Adrenal gland (tissue), 12 donors: Measurements from ENCODE around the gene CAMSAP2. TPM values are rescaled to one million over a fixed set of nuclear protein-coding genes. Genes with fewer than 3 reads are reported as not detected.

Experiments
- DNase-seq, 7 donors: peaks; one replicate each; pipeline ENCODE4 v3.0.0-alpha.2; 2019 to 2020
- H3K27ac ChIP-seq, 5 donors: fragments of 200-600 bp; sonication (generic) in 4 of 5; 1 replicate in 3 of 5; 2 replicates in 2 of 5; pipeline versions ENCODE4 v1.5.1 to v1.8.0; 2016 to 2020; ENCODE audit warnings: mild to moderate bottlenecking in 1 of 5
- H3K27me3 ChIP-seq: fragments of 200-600 bp; 2 replicates; pipeline ENCODE4 v1.8.0; 2021
- H3K36me3 ChIP-seq, 2 donors: fragments of 200-600 bp; replicated peaks in 1 of 2; 1 replicate in 1 of 2; 2 replicates in 1 of 2; pipeline versions ENCODE4 v1.5.1 to v1.8.0; 2018 to 2022
- H3K4me1 ChIP-seq, 2 donors: fragments of 200-600 bp; replicated peaks in 1 of 2; 1 replicate in 1 of 2; 2 replicates in 1 of 2; pipeline versions ENCODE4 v1.5.1 to v1.8.0; 2018 to 2021
- H3K4me3 ChIP-seq, 4 donors: fragments of 200-600 bp; sonication (generic) in 3 of 4; one replicate each; pipeline ENCODE4 v1.5.1; 2016 to 2018
- H3K9me3 ChIP-seq, 3 donors: fragments of 200-600 bp; sonication (generic) in 1 of 3; replicated peaks in 1 of 3; 1 replicate in 2 of 3; 2 replicates in 1 of 3; pipeline versions ENCODE4 v1.5.1 to v1.8.0; 2016 to 2021
- POLR2A ChIP-seq, 2 donors: fragments of 450-650 bp; IDR thresholded peaks; one replicate each; pipeline ENCODE4 v1.6.1; 2017; ENCODE audit warnings: antibody characterized with exemption in 2 of 2, mild to moderate bottlenecking in 2 of 2, moderate library complexity in 1 of 2
- WGBS, 4 donors: extraction: QIAGEN DNeasy Blood & Tissue Kit in 2 of 4; methylation state at CpG; one replicate each; pipeline versions ENCODE4 v1.1.5 to v1.1.7; 2013 to 2017; 5-methylcytosine and 5-hydroxymethylcytosine counted together
- intact Hi-C, 2 donors: fragments of 100-400 bp; cut with DNase I; formaldehyde crosslinking; loops; one replicate each; pipeline versions ENCODE4 v1.14.1 to v1.15.0; 2022 to 2023
- polyA plus RNA-seq, 3 donors: library from polyadenylated mRNA; stranded (reverse); fragments of 200-250 nt in 2 of 3; fragments of 350-450 nt in 1 of 3; fragmentation: Illumina TruSeq in 1 of 3; extraction: RNeasy Lipid Tissue Mini Kit (QIAGEN cat#74804) in 1 of 3; gene quantifications; one replicate each; pipeline ENCODE4 v1.2.3, GENCODE V29; 2013 to 2014
- total RNA-seq, 9 donors: library from RNA; depleted of rRNA in 4 of 9; stranded (reverse); fragments of >200 nt in 4 of 9; fragments of 120-200 nt in 1 of 9; fragmentation: NEBNext Ultra II Directional in 1 of 9; extraction: Animal tissue kit (Norgen Biotek cat#: 25700) in 1 of 9; gene quantifications; one replicate each; pipeline versions ENCODE4 v1.1.0 to v1.2.4, GENCODE V29; 2013 to 2023
- TF ChIP-seq, protein P1 (sequence below), 6 experiments: fragments of 450-650 bp in 4 of 6; fragments of 200-600 bp in 2 of 6; sonication (generic) in 1 of 6; IDR thresholded peaks; 1 replicate in 5 of 6; 2 replicates in 1 of 6; pipeline versions ENCODE4 v1.5.1 to v1.8.0; 2016 to 2021; ENCODE audit warnings: antibody characterized with exemption in 6 of 6, mild to moderate bottlenecking in 2 of 6, moderate library complexity in 1 of 6
- donor health status: healthy with polysubstance abuse.
- donor health status: Bipolar disorder and iron deficiency.
- donor health status: DM: yes; HTN: yes; CAD: no.
- donor health status: DM: no; HTN: no; CAD: no.
- donor health status: DM: no; HTN: no; CAD: no.
- donor health status: DM: yes; HTN: yes; CAD: no.

Gene CAMSAP2
- total and polyA plus RNA-seq, 12 donors, result 22.3 to 62.6 (median 33.0) TPM

DNA sequence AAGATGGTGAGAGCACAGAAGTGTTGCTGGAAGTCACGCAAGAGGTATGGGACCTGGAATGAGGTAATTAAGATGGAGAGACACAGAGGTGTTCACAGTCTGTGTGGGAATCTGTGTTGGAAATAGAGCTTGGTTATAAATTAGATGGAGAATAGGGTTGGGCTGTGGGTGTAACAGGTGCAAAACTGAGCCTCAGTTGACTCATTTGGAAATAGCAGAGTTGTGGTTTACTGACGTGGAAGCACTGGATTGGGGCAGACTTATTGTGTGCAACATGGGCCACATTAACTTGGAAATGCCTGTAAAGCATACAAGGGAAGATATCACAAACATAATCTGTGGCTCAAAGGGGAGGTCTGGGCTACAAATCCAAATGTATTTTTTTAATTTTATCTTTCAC is 13.0 kb downstream of the CAMSAP2 start:
- Histone ChIP-seq H3K27me3 (no peaks in the 10 kb centered on the region), H3K4me1 (peaks cover 0 to 12% of the 10 kb centered on the region in 2 donors), H3K9me3 (no peaks in the 10 kb centered on the region), H3K36me3 (no peaks in the 10 kb centered on the region), H3K4me3 (no peak overlapping the region), H3K27ac (no peak overlapping the region)
- intact Hi-C loops, result no loop called here
- no peak for DNase-seq
- WGBS, 4 donors, result 88 to 92% (median 90%) methylated on average over 2 of the region's 2 CpGs
- TF ChIP-seq, protein P1, sequence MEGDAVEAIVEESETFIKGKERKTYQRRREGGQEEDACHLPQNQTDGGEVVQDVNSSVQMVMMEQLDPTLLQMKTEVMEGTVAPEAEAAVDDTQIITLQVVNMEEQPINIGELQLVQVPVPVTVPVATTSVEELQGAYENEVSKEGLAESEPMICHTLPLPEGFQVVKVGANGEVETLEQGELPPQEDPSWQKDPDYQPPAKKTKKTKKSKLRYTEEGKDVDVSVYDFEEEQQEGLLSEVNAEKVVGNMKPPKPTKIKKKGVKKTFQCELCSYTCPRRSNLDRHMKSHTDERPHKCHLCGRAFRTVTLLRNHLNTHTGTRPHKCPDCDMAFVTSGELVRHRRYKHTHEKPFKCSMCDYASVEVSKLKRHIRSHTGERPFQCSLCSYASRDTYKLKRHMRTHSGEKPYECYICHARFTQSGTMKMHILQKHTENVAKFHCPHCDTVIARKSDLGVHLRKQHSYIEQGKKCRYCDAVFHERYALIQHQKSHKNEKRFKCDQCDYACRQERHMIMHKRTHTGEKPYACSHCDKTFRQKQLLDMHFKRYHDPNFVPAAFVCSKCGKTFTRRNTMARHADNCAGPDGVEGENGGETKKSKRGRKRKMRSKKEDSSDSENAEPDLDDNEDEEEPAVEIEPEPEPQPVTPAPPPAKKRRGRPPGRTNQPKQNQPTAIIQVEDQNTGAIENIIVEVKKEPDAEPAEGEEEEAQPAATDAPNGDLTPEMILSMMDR (IDR thresholded peaks at IDR 0.05), result no peak
- TF ChIP-seq POLR2A (IDR thresholded peaks at IDR 0.05), result no peak

- Histone ChIP-seq H3K4me3 (no peak overlapping the region), H3K27ac (no peak overlapping the region), H3K4me1 (peaks cover 6 to 24% of the 10 kb centered on the region in 2 donors), H3K9me3 (no peaks in the 10 kb centered on the region), H3K27me3 (no peaks in the 10 kb centered on the region), H3K36me3 (no peaks in the 10 kb centered on the region)
- DNase-seq, result no peak
- intact Hi-C loops, result no loop called here
- 88 to 91% (median 90%) methylated on average over 5 of the region's 5 CpGs for WGBS, 4 donors
- no peak for TF ChIP-seq POLR2A (IDR thresholded peaks at IDR 0.05)
- TF ChIP-seq, protein P1 (IDR thresholded peaks at IDR 0.05), result no peak
Measured at GRCh38 chr1:200753650-200754198, 15.0 kb downstream of the CAMSAP2 start.

GRCh38 chr1:200755456-200755855 is 16.8 kb downstream of the CAMSAP2 start:
- H3K4me1 ChIP-seq, result peaks cover 6 to 24% of the 10 kb centered on the region in 2 donors
- H3K4me3 ChIP-seq, result no peak overlapping the region
- intact Hi-C loops, result no loop called here
- no peaks in the 10 kb centered on the region for H3K9me3 ChIP-seq
- no peaks in the 10 kb centered on the region for H3K27me3 ChIP-seq
- 93 to 98% (median 97%) methylated on average over 3 of the region's 3 CpGs for WGBS, 4 donors
- no peak overlapping the region for H3K27ac ChIP-seq
- no peak for DNase-seq
- no peak for TF ChIP-seq POLR2A (IDR thresholded peaks at IDR 0.05)
- TF ChIP-seq, protein P1 (IDR thresholded peaks at IDR 0.05), result no peak
- no peaks in the 10 kb centered on the region for H3K36me3 ChIP-seq

DNA sequence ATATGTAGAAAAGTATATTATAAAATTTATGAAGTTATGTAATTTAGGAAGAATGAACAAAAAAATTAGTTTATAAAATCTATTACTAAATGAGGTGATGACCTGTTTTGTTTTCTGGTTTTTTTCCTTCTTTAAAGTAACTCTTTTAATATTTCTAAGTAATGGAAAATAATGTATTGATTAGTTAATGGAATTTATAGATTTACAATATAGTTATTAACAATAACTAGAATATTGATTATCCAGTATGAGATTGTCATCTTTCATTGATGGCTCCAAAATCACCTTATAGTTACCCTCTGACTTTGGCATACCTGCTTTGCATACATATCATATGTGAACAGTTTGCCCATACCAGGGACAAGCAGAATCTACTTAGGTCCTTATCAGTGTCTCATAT is 23.4 kb downstream of the CAMSAP2 start:
- DNase-seq, result no peak
- Histone ChIP-seq H3K27me3 (no peaks in the 10 kb centered on the region), H3K27ac (no peak overlapping the region), H3K36me3 (peaks cover 0 to 11% of the 10 kb centered on the region in 2 donors), H3K9me3 (no peaks in the 10 kb centered on the region), H3K4me3 (no peak overlapping the region), H3K4me1 (peaks cover 5 to 9% of the 10 kb centered on the region in 2 donors)
- intact Hi-C loops, result no loop called here
- no peak for TF ChIP-seq POLR2A (IDR thresholded peaks at IDR 0.05)
- TF ChIP-seq, protein P1 (IDR thresholded peaks at IDR 0.05), result no peak
